Loucy (cell line): ENCODE data around the gene LUZP2.

Experiments used
- CTCF ChIP-seq: fragments of 200-600 bp; sonication (generic); conservative IDR thresholded peaks from 2 replicates; pipeline ENCODE4 v1.5.1; 2014; ENCODE audit warnings: mild to moderate bottlenecking, antibody characterized with exemption, low read length
- EZH2phosphoT487 ChIP-seq: fragments of 200-600 bp; IDR thresholded peaks from 2 replicates; pipeline ENCODE4 v1.6.1; 2018; ENCODE audit warnings: antibody characterized with exemption, mild to moderate bottlenecking, moderate library complexity, borderline replicate concordance

GRCh38 chr11:24872186-24872585 lies 375.3 kb downstream of the LUZP2 start:
- TF ChIP-seq CTCF (no peak), EZH2phosphoT487 (no peak)
